Forelimb muscle (tissue), 1 donor: ENCODE results near the gene COL19A1. TPM values are rescaled to one million over a fixed set of nuclear protein-coding genes. Genes with fewer than 3 reads are reported as not detected.
"Not testable (repeated sequence)": the region's sequence is repeated elsewhere in the genome, so short reads cannot be mapped to it uniquely, and the experiment has no call there.

Source experiments
- DNase-seq: peaks from one replicate; pipeline ENCODE4 v3.0.0-alpha.2; 2013; ENCODE audit warnings: low read depth
- polyA plus RNA-seq: library from polyadenylated mRNA; unstranded; fragments of 120-200 nt; gene quantifications from one replicate; pipeline ENCODE4 v1.2.1, GENCODE V29; 2013; ENCODE audit not compliant: insufficient read length

The COL19A1 gene
- polyA plus RNA-seq, 1 donor = 3.3 TPM

GRCh38 chr6:69965974-69966373 is 99.6 kb downstream of the COL19A1 start:
- not testable (repeated sequence) for DNase-seq

GRCh38 chr6:69973138-69973537 is 106.8 kb downstream of the COL19A1 start:
- no peak for DNase-seq

GRCh38 chr6:69973763-69974162 is 107.4 kb downstream of the COL19A1 start:
- no peak for DNase-seq

GRCh38 chr6:69974193-69974592 is 107.8 kb downstream of the COL19A1 start:
- DNase-seq = no peak

GRCh38 chr6:69976591-69977090 is 110.3 kb downstream of the COL19A1 start:
- DNase-seq = no peak

GRCh38 chr6:69980624-69981023 is 114.3 kb downstream of the COL19A1 start:
- DNase-seq = no peak

- no peak for DNase-seq
These were observed 118.2 kb downstream of the COL19A1 start for GRCh38 chr6:69984506-69984905.

- DNase-seq = no peak
These were observed 118.8 kb downstream of the COL19A1 start for GRCh38 chr6:69985180-69985579.

- no peak for DNase-seq
These were observed 121.2 kb downstream of the COL19A1 start for GRCh38 chr6:69987550-69987949.

- no peak for DNase-seq
These were observed 122.2 kb downstream of the COL19A1 start for GRCh38 chr6:69988458-69989126.

GRCh38 chr6:69994251-69994650 is 127.9 kb downstream of the COL19A1 start:
- DNase-seq = no peak

- DNase-seq = no peak
These were observed 141.8 kb downstream of the COL19A1 start for GRCh38 chr6:70008189-70008588.

- not testable (repeated sequence) for DNase-seq
These were observed 144.0 kb downstream of the COL19A1 start for GRCh38 chr6:70010339-70010738.

- DNase-seq = not testable (repeated sequence)
These were observed 156.8 kb downstream of the COL19A1 start for GRCh38 chr6:70023201-70023600.

GRCh38 chr6:70028246-70028645 is 161.9 kb downstream of the COL19A1 start:
- DNase-seq = no peak

- no peak for DNase-seq
These were observed 162.6 kb downstream of the COL19A1 start for GRCh38 chr6:70028926-70029325.

- DNase-seq = no peak
These were observed 167.4 kb downstream of the COL19A1 start for GRCh38 chr6:70033781-70034180.

- DNase-seq = no peak
These were observed 171.1 kb downstream of the COL19A1 start for GRCh38 chr6:70037445-70037844.

GRCh38 chr6:70040766-70041165 is 174.4 kb downstream of the COL19A1 start:
- peak; percentile 32 for DNase-seq

GRCh38 chr6:70041411-70041810 is 175.1 kb downstream of the COL19A1 start:
- DNase-seq = no peak

- no peak for DNase-seq
These were observed 179.1 kb downstream of the COL19A1 start for GRCh38 chr6:70045413-70045812.

- no peak for DNase-seq
These were observed 185.1 kb downstream of the COL19A1 start for GRCh38 chr6:70051197-70052124.
